ENCODE data around the gene AUNIP.
A peak's percentile ranks its signal among the peaks of the same experiment; 100 is the strongest.

The AUNIP gene, protein sequence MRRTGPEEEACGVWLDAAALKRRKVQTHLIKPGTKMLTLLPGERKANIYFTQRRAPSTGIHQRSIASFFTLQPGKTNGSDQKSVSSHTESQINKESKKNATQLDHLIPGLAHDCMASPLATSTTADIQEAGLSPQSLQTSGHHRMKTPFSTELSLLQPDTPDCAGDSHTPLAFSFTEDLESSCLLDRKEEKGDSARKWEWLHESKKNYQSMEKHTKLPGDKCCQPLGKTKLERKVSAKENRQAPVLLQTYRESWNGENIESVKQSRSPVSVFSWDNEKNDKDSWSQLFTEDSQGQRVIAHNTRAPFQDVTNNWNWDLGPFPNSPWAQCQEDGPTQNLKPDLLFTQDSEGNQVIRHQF

DNA sequence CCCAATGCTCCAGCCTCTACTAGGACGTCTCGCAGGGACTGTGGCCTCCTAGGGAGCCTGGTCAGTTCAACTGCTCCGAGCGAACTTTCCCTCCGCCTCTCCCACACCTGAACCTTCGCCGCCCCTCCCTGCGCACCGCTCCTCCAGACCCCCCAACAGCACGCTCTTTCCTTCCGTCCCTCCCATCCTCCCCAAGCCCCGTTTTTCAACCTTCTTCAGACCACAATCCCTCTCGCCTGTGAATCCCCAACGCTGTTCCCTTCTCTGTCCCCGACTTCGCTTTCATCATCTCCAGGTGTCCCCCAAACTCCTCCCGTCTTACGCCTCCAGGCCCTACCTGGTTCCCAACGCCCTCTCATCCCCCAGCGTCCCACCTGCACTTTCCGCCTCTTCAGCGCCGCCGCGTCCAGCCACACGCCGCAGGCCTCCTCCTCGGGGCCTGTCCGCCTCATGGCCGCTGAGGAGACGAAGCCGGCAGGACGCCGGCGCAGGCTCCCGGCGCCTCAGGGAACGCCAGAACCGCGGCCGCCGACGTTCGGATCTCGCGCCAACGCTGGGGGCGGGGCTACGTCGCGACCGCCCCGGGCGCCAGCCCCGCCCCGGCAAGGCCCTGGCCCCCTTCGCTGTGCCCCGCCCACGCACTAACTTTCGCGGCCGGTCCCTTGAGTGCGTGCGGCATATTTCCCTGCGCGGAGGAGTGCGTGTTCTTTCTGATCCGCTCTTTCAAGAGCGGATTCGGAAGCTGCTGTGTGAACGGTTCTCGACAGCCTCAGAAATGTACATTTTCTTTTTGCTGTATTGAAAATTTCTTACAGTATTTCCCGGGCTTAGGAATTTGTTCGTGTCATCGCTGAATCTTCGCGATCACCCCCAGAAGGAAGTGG is at the start of gene AUNIP:
Gene AUNIP, minus strand, starts transcription at position 552 of the 884 bp plus-strand sequence. Its CDS starts 100 bp downstream, at position 452.
- DNase-seq = peak; percentile 88

DNA sequence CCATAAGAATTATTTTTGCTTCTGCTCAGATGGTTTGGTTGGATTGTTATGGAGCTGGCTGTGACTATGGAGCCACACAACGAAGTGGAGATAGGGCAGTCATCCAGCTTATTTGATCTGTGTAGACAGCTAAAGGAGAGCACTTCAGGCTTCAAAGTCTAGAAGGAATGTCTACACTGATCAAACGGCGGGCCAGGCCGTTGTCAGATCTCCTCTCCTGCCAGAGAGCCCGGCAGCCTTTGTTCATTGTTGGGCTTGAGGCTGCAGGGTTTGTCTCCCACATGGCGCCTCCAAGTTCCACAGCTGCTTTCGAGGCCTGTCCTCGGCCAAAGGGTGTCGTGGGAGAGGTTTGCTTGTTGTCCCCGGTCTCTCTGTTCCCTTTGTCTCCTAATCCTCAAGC is 49.8 kb upstream of the AUNIP start:
- no peak for DNase-seq

DNA sequence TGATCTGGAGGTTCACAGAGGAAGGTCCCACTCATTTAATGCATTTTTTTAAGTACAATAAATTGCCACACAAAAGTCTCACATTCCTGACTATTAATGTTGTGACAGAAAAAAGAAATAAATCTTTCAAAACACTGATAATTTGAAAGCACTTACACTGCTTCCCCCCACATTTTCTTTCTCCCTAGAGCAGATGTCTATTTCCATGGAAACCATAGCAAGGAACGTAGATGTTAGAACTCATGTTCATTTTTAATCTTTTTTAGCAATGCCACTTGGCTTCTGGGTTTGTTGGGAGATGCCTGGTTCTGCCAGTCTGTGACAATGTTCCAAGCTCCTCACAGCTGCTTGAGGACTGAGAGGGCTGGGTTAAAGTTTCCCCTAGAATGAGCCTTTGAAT is 48.9 kb upstream of the AUNIP start:
- no peak for DNase-seq

DNA sequence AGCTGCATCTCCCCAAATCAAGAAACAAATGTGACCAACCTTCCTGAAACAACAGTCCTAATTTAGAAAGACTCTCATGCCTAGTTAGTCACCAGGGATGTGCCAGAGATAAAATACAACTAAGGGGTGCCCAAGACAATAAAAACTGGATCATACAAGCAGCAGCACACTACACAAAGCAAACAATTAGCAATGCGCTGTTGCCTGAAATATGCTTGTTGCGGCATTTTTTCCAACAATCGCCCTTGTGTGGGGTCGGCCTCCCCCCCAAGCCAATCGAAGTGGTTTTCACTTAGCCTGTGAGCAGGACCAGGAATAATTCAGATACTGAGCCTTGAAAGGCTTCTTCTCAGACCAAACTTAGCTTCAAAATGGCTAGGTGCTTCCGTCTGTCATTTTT is 48.3 kb upstream of the AUNIP start:
- no peak for DNase-seq

DNA sequence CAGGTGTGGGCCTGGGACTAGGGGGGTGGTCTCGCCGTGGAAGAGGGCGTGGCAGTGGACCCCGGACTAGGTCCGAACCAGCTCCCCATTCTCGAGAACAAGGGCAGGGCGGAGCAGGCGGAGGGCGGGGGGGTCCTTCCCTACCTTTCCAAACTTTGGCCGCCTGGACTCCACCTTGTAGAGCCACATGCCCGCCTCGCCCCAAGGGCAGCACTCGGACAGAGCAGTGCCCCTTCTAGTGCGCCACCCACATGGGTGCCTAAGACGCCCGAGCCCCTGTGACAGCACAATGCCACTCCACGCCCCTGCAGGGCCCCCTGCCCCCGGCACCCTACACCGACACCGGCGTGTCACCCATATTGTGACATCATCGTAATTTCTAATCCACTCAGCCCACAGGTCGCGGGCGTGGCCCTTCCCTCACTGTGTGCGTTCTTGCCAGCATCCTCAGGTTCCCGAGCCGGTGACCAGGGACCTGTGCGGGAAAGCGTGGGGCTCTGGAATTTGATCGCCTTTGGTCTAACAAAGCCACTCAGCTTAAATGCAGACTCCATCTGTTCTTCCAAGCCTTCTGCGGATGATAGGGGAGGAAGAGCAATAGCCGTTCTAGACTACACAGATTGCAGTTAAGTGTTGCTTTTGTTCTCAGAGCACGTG is 47.5 kb upstream of the AUNIP start:
- peak; percentile 24 for DNase-seq

DNA sequence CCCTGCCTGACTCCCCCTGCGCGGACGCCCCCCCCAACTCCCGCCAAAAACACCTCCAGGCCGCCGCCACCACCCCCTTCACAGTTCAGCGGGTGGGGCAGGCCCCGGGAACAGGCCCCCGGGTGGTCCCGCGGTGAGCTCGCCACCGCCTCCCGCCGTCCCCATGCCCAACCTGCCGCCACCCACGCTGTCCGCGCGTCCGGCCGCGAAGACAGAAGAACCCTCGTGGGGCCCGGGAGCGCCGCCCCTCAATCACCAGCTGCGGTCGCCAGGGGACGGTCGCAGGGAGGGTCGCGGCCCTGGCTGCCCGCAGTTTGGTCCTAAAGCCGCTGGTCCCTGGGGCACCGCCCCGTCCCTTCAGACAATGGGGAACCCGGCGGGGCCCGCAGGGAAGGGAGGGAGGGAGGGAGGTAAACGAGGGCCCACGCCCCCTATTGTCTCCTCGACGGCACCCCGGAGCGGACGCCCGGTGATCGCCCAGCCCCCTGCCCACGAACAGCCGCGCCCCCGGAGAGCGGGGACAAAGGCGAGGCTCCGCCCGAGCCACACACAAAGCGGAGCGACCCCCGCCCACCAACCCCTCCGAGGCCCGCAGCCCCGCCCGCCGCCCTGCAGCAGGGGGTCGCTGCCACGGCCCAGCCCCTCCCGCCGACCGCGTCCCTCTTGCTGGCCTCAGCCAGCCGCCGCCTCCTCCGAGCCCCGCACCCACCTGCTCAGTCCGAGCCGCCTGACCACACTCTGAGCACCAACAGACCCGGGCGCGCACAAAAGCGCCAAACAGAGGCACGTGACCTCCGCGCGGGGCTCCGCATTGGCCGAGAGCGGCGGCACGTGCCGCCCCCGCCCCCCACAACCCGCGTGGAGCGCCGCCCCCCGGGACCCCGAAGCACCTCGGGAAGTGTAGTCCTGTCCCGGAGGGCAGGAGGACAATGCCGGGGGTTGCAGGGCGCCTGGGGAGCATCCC is 46.7 kb upstream of the AUNIP start, which contains the start of gene STMN1:
Gene STMN1, minus strand, starts transcription at position 740 of the 964 bp plus-strand sequence. CDS start 1,743 bp downstream, outside the sequence.
- peak; percentile 84 for DNase-seq

DNA sequence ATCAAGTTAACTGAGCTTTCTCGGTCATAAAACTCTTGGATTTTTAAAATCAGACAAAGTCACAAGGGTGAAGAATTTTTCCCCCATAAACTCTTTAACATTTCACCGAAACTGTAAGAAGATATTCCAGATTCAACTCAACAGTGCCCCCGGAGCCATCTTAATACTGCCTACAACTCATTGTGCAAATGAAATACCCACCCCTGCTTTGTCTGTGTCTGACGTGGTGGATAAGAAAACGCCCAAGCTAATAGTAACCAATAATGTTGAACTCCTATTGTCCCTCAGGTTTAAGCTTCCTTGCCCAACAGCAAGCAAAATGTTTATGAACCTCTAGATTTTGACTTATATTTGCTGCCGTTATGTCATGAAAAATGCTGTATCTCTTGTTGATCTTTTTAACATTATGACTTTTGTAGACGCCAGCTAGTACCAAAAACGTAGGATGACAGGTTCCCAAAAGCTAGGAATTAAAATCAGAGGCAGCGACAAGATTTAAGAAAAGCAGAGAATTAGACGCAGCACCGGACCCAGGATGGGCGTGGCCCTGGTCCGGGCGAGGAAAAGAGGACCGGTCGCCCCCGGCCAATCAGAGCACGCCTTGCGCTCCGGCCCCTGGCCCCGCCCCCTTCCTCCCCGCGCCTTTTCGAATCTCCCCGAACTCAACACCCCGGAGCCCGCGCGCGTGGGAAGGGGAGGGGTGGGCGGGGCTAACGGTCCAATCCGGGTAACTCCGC is 45.9 kb upstream of the AUNIP start:
- DNase-seq = peak; percentile 88

DNA sequence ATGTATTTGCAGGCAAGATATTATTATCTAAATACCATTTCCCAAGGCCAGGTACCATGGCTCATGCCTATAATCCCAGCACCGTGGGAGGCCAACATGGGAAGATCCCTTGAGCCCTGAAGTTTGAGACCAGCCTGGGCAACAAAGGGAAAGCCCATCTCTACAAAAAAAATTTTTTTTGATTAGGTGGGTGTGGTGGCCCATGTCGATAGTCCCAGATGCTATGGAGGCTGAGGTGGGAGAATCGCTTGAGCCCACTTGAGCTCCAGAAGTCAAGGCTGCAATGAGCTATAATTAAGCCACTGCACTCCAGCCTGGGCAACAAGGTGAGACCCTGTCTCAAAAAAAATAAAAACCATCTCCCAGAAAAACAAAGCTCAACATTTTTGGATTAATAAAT is 44.7 kb upstream of the AUNIP start:
- no peak for DNase-seq

DNA sequence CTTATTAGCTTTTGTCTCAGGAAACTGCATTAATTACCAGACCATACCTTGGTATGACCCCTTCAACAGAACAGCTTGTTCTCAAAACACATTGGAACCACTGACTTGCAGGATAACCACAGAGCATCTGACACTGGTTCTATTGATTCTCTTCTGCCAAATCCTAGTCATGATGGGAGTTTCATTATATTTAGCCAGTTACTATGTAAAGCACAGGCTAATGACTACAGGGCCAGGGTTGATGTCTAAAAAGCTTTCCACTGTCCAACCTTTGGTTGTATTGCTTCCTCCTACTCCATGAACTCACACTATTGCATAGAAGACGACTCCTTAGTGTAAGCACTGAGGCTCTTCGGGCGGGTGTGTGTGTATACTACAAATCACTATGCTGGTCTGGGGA is 43.2 kb upstream of the AUNIP start:
- DNase-seq = no peak

DNA sequence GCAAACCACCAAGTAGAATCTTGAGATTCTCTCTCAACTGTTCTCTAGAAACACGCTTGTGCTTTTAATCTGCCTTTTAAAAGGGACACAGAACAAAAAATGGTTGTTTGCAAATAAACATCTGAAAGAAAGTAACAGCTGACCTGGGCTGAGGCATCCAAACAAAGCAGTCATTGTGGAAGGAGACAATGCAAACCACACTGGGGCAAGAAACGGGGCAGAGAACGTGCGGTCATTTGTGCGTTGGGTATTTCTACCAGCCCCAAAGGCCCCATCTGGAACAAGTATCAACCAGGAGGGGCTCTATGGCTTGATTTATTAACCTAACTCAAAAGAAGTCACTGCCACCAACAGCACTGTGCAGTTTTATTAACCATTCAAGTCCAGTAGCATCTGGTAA is 41.0 kb upstream of the AUNIP start:
- no peak for DNase-seq

DNA sequence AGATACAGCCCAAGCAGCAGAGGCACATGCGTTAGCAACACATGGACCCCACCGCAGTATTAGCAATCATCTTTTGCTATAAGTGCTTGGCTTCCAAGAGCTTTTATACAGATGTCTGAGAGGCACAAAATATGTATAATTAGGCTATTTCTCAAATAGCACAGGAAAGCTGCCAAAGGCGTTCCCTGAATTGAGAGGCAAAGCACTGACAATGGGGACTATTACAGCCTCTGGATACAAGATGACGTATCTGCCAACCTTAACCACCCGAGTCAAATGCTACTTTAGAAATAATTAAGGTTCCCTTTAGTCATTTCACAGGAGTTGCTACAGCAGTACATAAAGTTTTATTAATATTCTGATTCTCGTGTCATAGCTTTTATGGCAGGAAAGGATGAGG is 40.5 kb upstream of the AUNIP start:
- DNase-seq = no peak

DNA sequence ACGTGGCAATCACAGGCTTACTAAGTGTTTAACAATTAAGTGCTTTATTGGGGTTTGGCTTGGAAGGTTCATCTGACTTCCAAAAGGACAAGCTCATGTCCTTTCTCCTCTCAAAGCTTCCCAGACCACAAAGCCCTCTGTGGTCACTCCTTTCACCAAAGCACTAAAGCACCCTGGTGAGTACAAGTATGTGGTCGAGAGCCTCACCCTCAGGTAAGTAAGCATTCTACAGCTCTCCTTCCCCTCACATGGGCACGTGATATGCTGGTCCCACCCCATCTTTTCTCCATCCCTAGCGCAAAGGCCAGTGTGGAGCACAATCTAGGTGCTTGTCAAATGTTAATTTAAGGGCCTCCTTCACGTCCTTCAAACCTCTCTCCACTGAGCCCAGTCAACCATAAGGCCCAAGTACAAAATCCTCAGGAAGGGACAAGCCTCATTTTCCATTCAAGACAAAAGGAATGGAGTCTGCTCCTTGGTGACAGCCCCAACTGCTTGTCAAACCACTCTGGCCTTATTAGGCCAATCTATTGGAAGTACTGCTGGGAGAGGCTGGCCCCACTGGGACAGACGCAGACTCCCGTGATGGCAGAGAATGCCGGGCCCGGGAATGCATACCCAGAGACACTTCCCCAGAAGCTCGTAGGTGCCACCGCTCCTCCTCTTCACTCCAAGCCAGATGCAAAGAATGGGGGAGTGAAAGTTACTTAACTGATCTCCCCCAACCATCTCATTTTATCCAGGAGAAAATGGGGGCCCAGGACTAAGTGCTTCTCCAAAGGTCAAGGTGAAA is 39.2 kb upstream of the AUNIP start:
- DNase-seq = no peak

DNA sequence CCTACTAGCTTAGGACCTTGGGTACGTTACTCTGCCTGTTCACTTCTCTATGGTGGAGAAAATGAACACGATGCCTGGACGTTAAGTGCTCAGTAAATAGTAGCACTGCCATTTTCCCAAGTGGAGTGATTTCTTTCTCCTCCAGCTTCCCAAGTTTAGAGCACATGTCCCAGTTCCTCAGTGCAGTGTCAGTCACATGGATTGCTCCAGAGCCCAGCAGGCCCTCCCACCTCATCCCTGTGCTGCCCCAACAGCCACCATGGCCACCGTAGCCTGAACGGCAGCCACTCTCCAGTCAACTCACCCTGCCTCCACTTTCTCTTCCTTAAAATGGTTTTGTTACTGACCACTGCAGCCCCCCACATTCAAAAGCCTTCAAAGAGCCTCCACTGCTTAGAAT is 38.5 kb upstream of the AUNIP start:
- no peak for DNase-seq

DNA sequence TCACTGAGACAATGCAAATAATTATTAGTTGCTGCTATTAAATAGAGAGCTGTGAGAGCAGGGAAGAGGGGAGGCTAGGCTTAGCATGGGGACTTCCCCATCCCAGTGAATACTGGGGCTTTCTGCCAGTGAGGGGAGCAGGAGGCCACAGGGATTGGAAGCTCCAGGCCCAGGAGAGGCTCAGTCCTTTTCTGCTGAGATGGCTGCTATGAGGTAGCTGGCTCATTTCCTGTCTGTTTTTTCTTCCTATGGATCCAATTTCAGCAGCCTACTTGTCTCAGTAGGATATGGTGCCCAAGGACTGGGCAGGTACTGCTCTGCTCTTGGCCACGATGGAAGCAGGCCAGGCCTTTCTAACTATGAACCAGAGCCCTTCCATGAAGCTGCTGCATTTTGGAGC is 37.0 kb upstream of the AUNIP start:
- DNase-seq = no peak

DNA sequence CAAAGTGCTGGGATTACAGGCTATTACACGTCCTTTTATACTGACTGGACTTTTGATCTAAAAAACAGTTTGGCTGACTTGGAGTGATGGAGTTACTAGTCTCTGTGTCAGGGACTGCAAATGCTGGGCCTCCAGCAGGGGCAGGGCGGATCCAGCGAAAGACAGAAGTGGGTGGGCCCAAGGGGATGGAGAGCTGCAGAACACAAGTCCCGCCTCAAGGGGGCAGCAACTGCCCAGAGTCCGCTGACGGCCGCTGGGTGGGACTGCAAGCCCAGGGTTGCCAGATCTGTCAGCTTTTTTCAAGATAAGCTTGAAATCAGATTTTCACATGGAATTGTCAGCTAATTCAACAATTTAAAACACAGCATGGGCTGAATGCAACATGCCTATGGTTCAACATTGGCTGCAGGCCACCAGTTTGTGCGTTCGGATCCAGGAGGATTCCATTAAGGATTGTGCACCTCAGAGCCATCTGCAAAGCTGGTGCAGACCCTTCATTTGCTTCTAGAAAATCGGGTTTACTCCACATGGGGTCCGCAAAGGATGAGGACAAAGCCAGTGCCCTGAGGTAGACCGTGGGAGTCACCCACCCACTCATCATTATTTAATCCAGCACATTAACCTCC is 36.2 kb upstream of the AUNIP start:
- peak; percentile 86 for DNase-seq

DNA sequence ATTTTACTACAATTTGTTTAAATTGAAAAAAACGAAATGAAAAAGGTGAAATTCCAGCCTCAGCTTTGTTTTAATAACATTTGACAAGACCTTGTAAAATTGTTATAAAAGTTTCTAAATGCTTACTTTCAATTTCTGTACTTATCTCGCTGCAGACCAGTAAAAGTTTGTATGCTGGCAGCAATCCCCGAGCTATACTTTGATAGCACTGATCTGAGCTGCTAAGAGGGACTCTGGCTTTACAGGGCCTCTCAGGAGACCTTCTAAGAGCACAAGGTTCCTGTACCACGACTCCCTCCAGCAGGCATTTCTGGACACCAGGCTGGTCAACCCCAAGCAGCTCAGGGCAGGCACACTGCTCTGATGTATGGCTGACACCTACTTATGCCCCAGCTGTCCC is 33.9 kb upstream of the AUNIP start:
- no peak for DNase-seq

DNA sequence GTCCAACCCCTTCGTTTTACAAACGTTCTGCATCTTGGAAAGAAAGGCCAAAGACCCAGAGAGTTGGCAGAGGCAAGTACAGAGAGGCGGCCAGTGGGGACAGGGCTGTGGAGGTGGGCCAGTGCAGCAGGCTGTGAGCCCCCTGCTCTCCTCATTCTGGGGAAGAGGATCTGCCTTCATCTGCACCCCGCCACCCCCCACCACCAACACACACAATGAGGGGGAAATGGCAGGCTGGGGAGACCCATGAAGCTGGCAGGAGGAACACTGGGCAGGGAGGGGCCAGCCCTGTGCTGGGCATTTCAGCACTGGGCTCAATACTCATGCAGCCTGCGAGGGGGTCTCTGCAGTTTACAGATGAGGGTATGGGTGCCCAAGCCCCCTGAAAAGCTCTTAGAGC is 32.3 kb upstream of the AUNIP start:
- no peak for DNase-seq

DNA sequence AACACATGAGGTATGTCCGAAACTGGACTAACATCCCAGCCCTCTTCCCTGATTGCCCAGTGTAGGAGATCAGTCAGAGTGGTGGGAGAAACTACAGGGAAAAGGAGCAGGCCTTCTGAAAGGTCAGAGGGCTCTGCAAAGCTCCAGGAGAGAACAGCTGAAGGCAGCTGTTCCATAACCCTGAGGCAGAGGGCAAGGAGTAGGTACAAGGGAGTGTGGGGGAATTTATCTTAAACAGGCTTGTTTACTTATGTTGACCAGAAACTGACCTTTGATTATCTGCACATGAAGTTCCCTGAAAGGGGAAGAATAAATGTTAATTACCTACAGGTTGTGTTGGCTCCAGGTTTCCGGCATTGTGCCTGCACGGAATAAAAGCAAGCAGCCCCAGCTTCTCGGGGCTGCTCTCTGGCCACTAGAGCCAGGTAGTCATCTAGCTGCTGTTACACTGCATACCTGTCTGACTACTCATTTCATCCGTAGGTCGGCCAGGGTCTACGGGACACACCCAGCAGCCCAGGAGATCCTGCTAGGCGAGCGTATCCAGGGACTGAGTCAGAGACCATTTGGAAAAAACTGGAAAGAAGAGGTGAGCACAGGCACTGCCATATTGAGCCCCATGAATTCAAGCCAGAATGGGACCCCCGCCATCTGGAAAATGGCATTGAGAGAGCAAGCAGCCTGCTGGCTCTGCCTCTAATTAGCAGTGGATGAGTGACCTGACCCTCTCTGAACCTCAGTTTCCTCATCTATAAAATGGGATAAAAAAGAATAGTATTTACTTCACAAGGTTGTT is 31.2 kb upstream of the AUNIP start:
- no peak for DNase-seq

DNA sequence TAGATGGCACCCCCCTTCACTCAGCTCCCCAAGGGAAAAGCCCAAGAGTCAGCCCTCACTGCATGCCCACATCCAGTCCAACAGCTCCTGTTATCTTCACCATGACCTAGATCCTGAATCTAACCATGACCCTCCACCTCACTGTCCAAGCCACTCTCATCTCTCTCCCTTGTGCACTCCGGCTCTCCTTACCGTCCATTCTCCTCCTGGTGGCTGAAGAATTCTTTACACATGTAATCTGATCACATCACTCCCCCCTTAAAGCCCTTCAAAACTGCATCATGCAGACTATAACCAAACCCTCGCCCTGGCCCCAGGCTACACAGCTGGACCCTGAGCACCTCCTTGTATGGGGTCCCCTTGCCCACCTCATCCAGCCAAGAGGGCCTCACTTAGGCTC is 30.2 kb upstream of the AUNIP start:
- no peak for DNase-seq

All from stimulated activated naive CD4-positive, alpha-beta T cell treated with Interleukin-2 at 50 U/mL for 16 hours (primary cell).